ENCODE results near the gene TPD52L3.

TPD52L3 gene

GRCh38 chr9:6354072-6354686, 26.0 kb downstream of the TPD52L3 start:
- Histone ChIP-seq H3K4me3 (ENCODE audit: insufficient read depth, low read depth, low read length) (no peak overlapping the region), H3K4me1 (ENCODE audit: control insufficient read depth, insufficient read depth, low read length) (no peaks in the 10 kb centered on the region), H3K27me3 (ENCODE audit: control insufficient read depth, insufficient read depth, low read length, poor library complexity, severe bottlenecking) (no peaks in the 10 kb centered on the region), H3K9me3 (ENCODE audit: control insufficient read depth, low read length) (no peaks in the 10 kb centered on the region), H3K27ac (ENCODE audit: insufficient read depth, low read depth, low read length, poor library complexity, severe bottlenecking) (no peak overlapping the region), H3K36me3 (ENCODE audit: control insufficient read depth, insufficient read depth, low read length) (no peaks in the 10 kb centered on the region)
- 50 to 68% methylated on average over 3 of the region's 3 CpGs for WGBS, 2 experiments

DNA sequence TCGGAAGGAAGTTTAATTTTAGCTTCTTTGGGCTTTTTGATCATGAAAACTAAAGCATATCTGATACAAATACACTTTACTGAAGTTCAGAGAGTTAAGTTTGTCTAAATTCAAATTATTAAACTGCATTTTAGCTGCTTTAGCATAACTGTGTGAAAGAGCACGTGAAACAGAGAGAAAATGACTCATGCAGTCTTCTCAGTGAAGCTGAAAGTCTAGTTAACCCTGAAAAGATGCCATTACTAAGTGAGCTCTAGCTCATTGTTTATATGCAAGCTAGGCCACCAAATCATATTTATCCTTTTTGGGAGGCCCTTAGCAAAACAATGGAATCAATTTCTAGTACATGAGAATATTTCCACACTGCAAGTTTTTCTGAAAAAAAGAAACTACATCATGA, 27.6 kb downstream of the TPD52L3 start:
- Histone ChIP-seq H3K36me3 (ENCODE audit: control insufficient read depth, insufficient read depth, low read length) (no peaks in the 10 kb centered on the region), H3K9me3 (ENCODE audit: control insufficient read depth, low read length) (no peaks in the 10 kb centered on the region), H3K4me3 (ENCODE audit: insufficient read depth, low read depth, low read length) (no peak overlapping the region), H3K27me3 (ENCODE audit: control insufficient read depth, insufficient read depth, low read length, poor library complexity, severe bottlenecking) (no peaks in the 10 kb centered on the region), H3K4me1 (ENCODE audit: control insufficient read depth, insufficient read depth, low read length) (no peaks in the 10 kb centered on the region), H3K27ac (ENCODE audit: insufficient read depth, low read depth, low read length, poor library complexity, severe bottlenecking) (no peak overlapping the region)
- whole genome bisulfite sequencing, 2 experiments: 83 to 87% methylated on average over 1 to 2 of the region's 2 CpGs

GRCh38 chr9:6356441-6356840, 28.3 kb downstream of the TPD52L3 start:
- Histone ChIP-seq H3K36me3 (ENCODE audit: control insufficient read depth, insufficient read depth, low read length) (no peaks in the 10 kb centered on the region), H3K27ac (ENCODE audit: insufficient read depth, low read depth, low read length, poor library complexity, severe bottlenecking) (no peak overlapping the region), H3K27me3 (ENCODE audit: control insufficient read depth, insufficient read depth, low read length, poor library complexity, severe bottlenecking) (no peaks in the 10 kb centered on the region), H3K4me3 (ENCODE audit: insufficient read depth, low read depth, low read length) (no peak overlapping the region), H3K4me1 (ENCODE audit: control insufficient read depth, insufficient read depth, low read length) (no peaks in the 10 kb centered on the region), H3K9me3 (ENCODE audit: control insufficient read depth, low read length) (no peaks in the 10 kb centered on the region)
- 93 to 96% methylated on average over 1 of the region's 1 CpG for WGBS, 2 experiments

DNA sequence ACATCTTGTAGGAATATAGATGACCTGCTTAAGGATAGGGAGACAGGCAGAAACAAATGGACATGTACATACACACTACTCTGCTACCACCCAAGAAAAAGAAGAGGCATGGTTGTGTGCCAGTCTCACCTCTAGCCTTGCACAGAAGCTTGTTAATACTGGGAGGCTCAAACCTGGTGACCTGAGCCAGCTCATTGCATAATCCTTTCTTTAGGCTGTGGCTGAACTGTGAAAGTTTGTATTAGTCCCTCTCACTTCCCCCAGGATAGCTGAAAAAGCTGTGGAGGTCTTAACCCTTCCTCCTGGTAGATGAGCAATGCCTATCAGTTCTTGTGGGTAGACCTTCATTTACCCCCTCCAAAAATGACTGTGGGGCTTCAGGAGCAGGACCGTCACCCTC, 28.7 kb downstream of the TPD52L3 start:
- H3K4me1 ChIP-seq (ENCODE audit: control insufficient read depth, insufficient read depth, low read length): no peaks in the 10 kb centered on the region
- WGBS, 2 experiments: 88 to 100% methylated on average over 1 of the region's 1 CpG
- no peaks in the 10 kb centered on the region for H3K36me3 ChIP-seq (ENCODE audit: control insufficient read depth, insufficient read depth, low read length)
- H3K4me3 ChIP-seq (ENCODE audit: insufficient read depth, low read depth, low read length): no peak overlapping the region
- no peak overlapping the region for H3K27ac ChIP-seq (ENCODE audit: insufficient read depth, low read depth, low read length, poor library complexity, severe bottlenecking)
- H3K9me3 ChIP-seq (ENCODE audit: control insufficient read depth, low read length): no peaks in the 10 kb centered on the region
- no peaks in the 10 kb centered on the region for H3K27me3 ChIP-seq (ENCODE audit: control insufficient read depth, insufficient read depth, low read length, poor library complexity, severe bottlenecking)

DNA sequence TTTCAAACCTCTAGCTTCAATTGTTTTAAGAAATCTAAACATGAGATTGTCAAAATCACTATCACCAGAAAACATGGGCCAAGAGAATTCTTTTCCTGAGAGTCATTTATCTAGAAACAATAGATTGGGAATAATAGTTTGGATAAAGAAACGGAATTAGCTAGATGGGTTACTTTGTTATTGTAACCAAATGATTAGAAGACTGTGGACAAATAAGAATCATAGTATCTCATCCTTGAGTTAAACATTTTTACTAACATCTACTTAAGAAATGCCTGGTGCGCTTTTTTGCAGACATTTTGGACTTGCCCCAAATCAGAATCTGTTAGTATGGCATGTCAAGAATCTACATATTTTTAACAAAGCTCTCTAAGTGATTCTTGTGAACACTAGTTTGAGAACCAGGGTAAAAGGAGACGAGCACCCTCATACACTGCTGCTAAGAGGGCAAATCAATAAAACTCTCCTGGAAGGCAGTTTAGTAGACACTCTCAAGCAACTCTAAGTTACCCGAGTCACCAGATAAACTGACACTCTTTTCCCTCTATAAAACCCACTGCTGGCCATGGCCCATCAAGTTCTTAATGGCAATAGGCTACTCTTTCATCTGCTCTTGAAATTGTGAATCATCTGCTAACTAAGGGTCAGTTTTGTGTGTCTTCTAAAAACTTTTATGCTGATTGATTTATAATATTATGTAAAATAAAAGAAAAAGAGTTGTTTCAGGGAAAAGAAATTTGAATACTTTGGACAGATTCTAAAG, 39.1 kb downstream of the TPD52L3 start:
- Histone ChIP-seq H3K4me1 (ENCODE audit: control insufficient read depth, insufficient read depth, low read length) (no peaks in the 10 kb centered on the region), H3K4me3 (ENCODE audit: insufficient read depth, low read depth, low read length) (no peak overlapping the region), H3K27me3 (ENCODE audit: control insufficient read depth, insufficient read depth, low read length, poor library complexity, severe bottlenecking) (no peaks in the 10 kb centered on the region), H3K9me3 (ENCODE audit: control insufficient read depth, low read length) (peaks cover 2% of the 10 kb centered on the region), H3K36me3 (ENCODE audit: control insufficient read depth, insufficient read depth, low read length) (no peaks in the 10 kb centered on the region), H3K27ac (ENCODE audit: insufficient read depth, low read depth, low read length, poor library complexity, severe bottlenecking) (no peak overlapping the region)
- WGBS, 2 experiments: 96% methylated on average over 3 to 4 of the region's 4 CpGs

DNA sequence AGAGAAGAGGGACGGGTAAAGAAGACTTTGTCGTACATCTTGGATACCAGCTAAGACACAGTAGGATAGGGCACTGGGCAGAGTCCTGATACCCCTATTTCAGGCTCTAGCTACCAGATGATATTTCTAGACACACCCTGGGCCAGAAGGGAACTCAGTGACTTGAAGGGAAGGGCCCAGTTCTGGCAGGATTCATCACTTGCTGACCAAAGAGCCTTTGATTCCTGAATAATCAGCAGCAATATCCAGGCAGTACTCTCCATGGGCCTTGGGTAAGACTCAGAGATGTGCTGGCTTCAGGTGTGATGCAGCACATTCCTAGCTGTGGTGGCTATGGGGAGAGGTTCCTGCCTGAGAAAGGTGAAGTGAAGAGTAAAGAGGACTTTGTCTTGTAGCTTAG, 40.7 kb downstream of the TPD52L3 start:
- H3K4me1 ChIP-seq (ENCODE audit: control insufficient read depth, insufficient read depth, low read length): no peaks in the 10 kb centered on the region
- no peak overlapping the region for H3K27ac ChIP-seq (ENCODE audit: insufficient read depth, low read depth, low read length, poor library complexity, severe bottlenecking)
- no peak overlapping the region for H3K4me3 ChIP-seq (ENCODE audit: insufficient read depth, low read depth, low read length)
- no peaks in the 10 kb centered on the region for H3K27me3 ChIP-seq (ENCODE audit: control insufficient read depth, insufficient read depth, low read length, poor library complexity, severe bottlenecking)
- WGBS, 2 experiments: 87% methylated on average over 2 of the region's 2 CpGs
- H3K36me3 ChIP-seq (ENCODE audit: control insufficient read depth, insufficient read depth, low read length): no peaks in the 10 kb centered on the region
- peaks cover 2% of the 10 kb centered on the region for H3K9me3 ChIP-seq (ENCODE audit: control insufficient read depth, low read length)

Measured in ectodermal cell (in vitro differentiated cells).